Upper lobe of left lung (tissue), 4 donors: ENCODE data around the gene AVPR1B.

ENCODE experiments used
- POLR2A ChIP-seq, 4 donors: fragments of 450-650 bp; IDR thresholded peaks; one replicate each; pipeline ENCODE4 v1.5.1; 2016 to 2017; ENCODE audit warnings: antibody characterized with exemption in 4 of 4, mild to moderate bottlenecking in 2 of 4
- TF ChIP-seq, protein P1 (sequence below), 6 experiments: fragments of 450-650 bp in 4 of 6; fragments of 200-600 bp in 2 of 6; sonication (generic) in 2 of 6; IDR thresholded peaks; one replicate each; pipeline ENCODE4 v1.5.1; 2016 to 2019; ENCODE audit warnings: antibody characterized with exemption in 6 of 6

GRCh38 chr1:206089341-206089740 is 27.8 kb downstream of the AVPR1B start:
- TF ChIP-seq POLR2A (IDR thresholded peaks at IDR 0.05) = no peak
- TF ChIP-seq, protein P1, sequence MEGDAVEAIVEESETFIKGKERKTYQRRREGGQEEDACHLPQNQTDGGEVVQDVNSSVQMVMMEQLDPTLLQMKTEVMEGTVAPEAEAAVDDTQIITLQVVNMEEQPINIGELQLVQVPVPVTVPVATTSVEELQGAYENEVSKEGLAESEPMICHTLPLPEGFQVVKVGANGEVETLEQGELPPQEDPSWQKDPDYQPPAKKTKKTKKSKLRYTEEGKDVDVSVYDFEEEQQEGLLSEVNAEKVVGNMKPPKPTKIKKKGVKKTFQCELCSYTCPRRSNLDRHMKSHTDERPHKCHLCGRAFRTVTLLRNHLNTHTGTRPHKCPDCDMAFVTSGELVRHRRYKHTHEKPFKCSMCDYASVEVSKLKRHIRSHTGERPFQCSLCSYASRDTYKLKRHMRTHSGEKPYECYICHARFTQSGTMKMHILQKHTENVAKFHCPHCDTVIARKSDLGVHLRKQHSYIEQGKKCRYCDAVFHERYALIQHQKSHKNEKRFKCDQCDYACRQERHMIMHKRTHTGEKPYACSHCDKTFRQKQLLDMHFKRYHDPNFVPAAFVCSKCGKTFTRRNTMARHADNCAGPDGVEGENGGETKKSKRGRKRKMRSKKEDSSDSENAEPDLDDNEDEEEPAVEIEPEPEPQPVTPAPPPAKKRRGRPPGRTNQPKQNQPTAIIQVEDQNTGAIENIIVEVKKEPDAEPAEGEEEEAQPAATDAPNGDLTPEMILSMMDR (IDR thresholded peaks at IDR 0.05) = no peak
